HepG2 (cell line): ENCODE data around the gene METTL21C. TPM values are rescaled to one million over a fixed set of nuclear protein-coding genes. Genes with fewer than 3 reads are reported as not detected.

Source experiments
- ATAC-seq: fragments of 200-7000 bp; cut with Tn5 transposase; 3 replicates; pipeline ENCODE4 v1.9.1; 2020; ENCODE audit warnings: mild to moderate bottlenecking, moderate library complexity
- BruUV-seq: library from RNA; stranded (reverse); fragments of 400-500 nt; replicated peaks from 2 replicates; lab custom pipeline; 2021; lab: Mats Ljungman, UMichigan
- CTCF ChIA-PET: fragments of 300-600 bp; formaldehyde crosslinking; extraction: SDS; loops from one replicate; lab custom pipeline; 2021; ENCODE audit warnings: low total read pairs, inconsistent platforms, low intra/inter-chr PET ratio; lab: Yijun Ruan, JAX
- POLR2A ChIA-PET: fragments of 350-600 bp; sonication (Branson Sonifier 250); formaldehyde crosslinking; loops from one replicate; lab custom pipeline; 2020; ENCODE audit warnings: antibody characterized with exemption, inconsistent platforms; lab: Yijun Ruan, JAX
- DNase-seq: peaks from one replicate; pipeline ENCODE4 v3.0.0-alpha.2; 2015; ENCODE audit warnings: low spot score
- FAIRE-seq: peaks from 3 replicates; lab custom pipeline; 2011; peaks lifted over from hg19 to GRCh38; lab: Jason Lieb, UNC
- H2AFZ ChIP-seq: one replicate; pipeline ENCODE4 v1.6.1; 2011; ENCODE audit warnings: low read length, inconsistent platforms
- H3K27ac ChIP-seq: fragments of 300-600 bp; 3 replicates; pipeline ENCODE4 v1.8.0; 2011; ENCODE audit warnings: mixed run types, mild to moderate bottlenecking, mixed read lengths, low read length, inconsistent platforms; ENCODE audit not compliant: insufficient read depth; ENCODE audit errors: extremely low read length
- H3K27me3 ChIP-seq, 2 experiments: fragments of 200-600 bp in 1 of 2; 2 replicates in 1 of 2; 3 replicates in 1 of 2; pipeline versions ENCODE4 v1.6.0 to v1.8.0; 2011; ENCODE audit warnings: low read length in 2 of 2, mild to moderate bottlenecking in 2 of 2, moderate library complexity in 2 of 2, inconsistent platforms in 1 of 2; ENCODE audit not compliant: insufficient read depth in 2 of 2, control insufficient read depth in 1 of 2
- H3K36me3 ChIP-seq, 2 experiments: fragments of 200-600 bp in 1 of 2; replicated peaks in 1 of 2; 2 replicates in 1 of 2; 3 replicates in 1 of 2; pipeline versions ENCODE4 v1.5.1 to v1.8.0; 2011; ENCODE audit warnings: low read length in 2 of 2, inconsistent platforms in 1 of 2; ENCODE audit not compliant: insufficient read depth in 2 of 2, control insufficient read depth in 1 of 2
- H3K4me1 ChIP-seq: 2 replicates; pipeline ENCODE4 v1.5.1; 2012; ENCODE audit warnings: low read length, inconsistent platforms; ENCODE audit not compliant: insufficient read depth
- H3K4me2 ChIP-seq: 2 replicates; pipeline ENCODE4 v1.6.0; 2011; ENCODE audit warnings: low read depth, low read length, inconsistent platforms
- H3K4me3 ChIP-seq, 3 experiments: fragments of 200-600 bp in 1 of 3; sonication (generic), shearing (Covaris generic) in 1 of 3; replicated peaks in 1 of 3; 2 replicates each; pipeline ENCODE4 v1.5.1; 2011 to 2016; ENCODE audit warnings: low read length in 3 of 3, inconsistent platforms in 2 of 3, low read depth in 2 of 3, mild to moderate bottlenecking in 2 of 3, control low read depth in 1 of 3, mixed read lengths in 1 of 3; ENCODE audit not compliant: insufficient read depth in 1 of 3
- H3K79me2 ChIP-seq: one replicate; pipeline ENCODE4 v1.6.1; 2011; ENCODE audit warnings: low read length, inconsistent platforms; ENCODE audit not compliant: insufficient read depth
- H3K9ac ChIP-seq: 2 replicates; pipeline ENCODE4 v1.6.0; 2011; ENCODE audit warnings: mild to moderate bottlenecking, low read depth, low read length, inconsistent platforms; ENCODE audit not compliant: insufficient read depth
- H3K9me3 ChIP-seq: 2 replicates; pipeline ENCODE4 v1.5.1; 2012; ENCODE audit warnings: mild to moderate bottlenecking, low read length
- H4K20me1 ChIP-seq: 2 replicates; pipeline ENCODE4 v1.6.0; 2011; ENCODE audit warnings: inconsistent platforms, mild to moderate bottlenecking, low read length, moderate library complexity; ENCODE audit not compliant: insufficient read depth
- AKAP8 ChIP-seq: sonication (generic); formaldehyde crosslinking; IDR thresholded peaks from 2 replicates; pipeline ENCODE4 v1.5.1; 2020; ENCODE audit warnings: mild to moderate bottlenecking, missing genetic modification reagents
- ARNT2 ChIP-seq: sonication (generic); formaldehyde crosslinking; IDR thresholded peaks from 2 replicates; pipeline ENCODE4 v1.8.0; 2022; ENCODE audit warnings: mild to moderate bottlenecking, low read depth, missing genetic modification reagents, moderate library complexity
- ATF1 ChIP-seq: IDR thresholded peaks from 2 replicates; pipeline ENCODE4 v1.6.1; 2016; ENCODE audit warnings: mild to moderate bottlenecking, control low read depth
- CCDC6 ChIP-seq: sonication (generic); formaldehyde crosslinking; IDR thresholded peaks from 2 replicates; pipeline ENCODE4 v1.8.1; 2022; ENCODE audit warnings: mild to moderate bottlenecking, missing genetic modification reagents, moderate library complexity
- FOSL2 ChIP-seq: sonication (generic); formaldehyde crosslinking; IDR thresholded peaks from 2 replicates; pipeline ENCODE4 v1.4.0; 2020; ENCODE audit warnings: missing genetic modification reagents
- HNRNPLL ChIP-seq: fragments of 200-400 bp; formaldehyde crosslinking; IDR thresholded peaks from 2 replicates; pipeline ENCODE4 v1.6.1; 2017; ENCODE audit warnings: mild to moderate bottlenecking, low read depth, low read length; ENCODE audit not compliant: poor library complexity, severe bottlenecking
- MYPOP ChIP-seq: sonication (generic); formaldehyde crosslinking; IDR thresholded peaks from 2 replicates; pipeline ENCODE4 v1.8.1; 2023; ENCODE audit warnings: mild to moderate bottlenecking, moderate library complexity, missing genetic modification reagents
- PRDM15 ChIP-seq: sonication (generic); formaldehyde crosslinking; IDR thresholded peaks from 2 replicates; pipeline ENCODE4 v1.4.0; 2020; ENCODE audit warnings: missing genetic modification reagents
- STAG1 ChIP-seq: sonication (generic); formaldehyde crosslinking; IDR thresholded peaks from 2 replicates; pipeline ENCODE4 v1.4.0; 2020; ENCODE audit warnings: missing genetic modification reagents
- XBP1 ChIP-seq: sonication (generic); formaldehyde crosslinking; IDR thresholded peaks from 2 replicates; pipeline ENCODE4 v1.5.0; 2020; ENCODE audit warnings: missing genetic modification reagents
- ZNF382 ChIP-seq: sonication (generic); formaldehyde crosslinking; IDR thresholded peaks from 2 replicates; pipeline ENCODE4 v1.5.0; 2020; ENCODE audit warnings: missing genetic modification reagents, mild to moderate bottlenecking, borderline replicate concordance
- ZNF569 ChIP-seq: sonication (generic); formaldehyde crosslinking; IDR thresholded peaks from 2 replicates; pipeline ENCODE4 v1.5.0; 2020; ENCODE audit warnings: mild to moderate bottlenecking, missing genetic modification reagents, moderate library complexity, borderline replicate concordance
- ZNF616 ChIP-seq: sonication (generic); formaldehyde crosslinking; IDR thresholded peaks from 2 replicates; pipeline ENCODE4 v1.5.0; 2020; ENCODE audit warnings: low read depth, mild to moderate bottlenecking, missing genetic modification reagents
- ZNF773 ChIP-seq: sonication (generic); formaldehyde crosslinking; IDR thresholded peaks from 2 replicates; pipeline ENCODE4 v1.4.0; 2020; ENCODE audit warnings: missing genetic modification reagents, borderline replicate concordance
- ZNF784 ChIP-seq: sonication (generic); formaldehyde crosslinking; IDR thresholded peaks from 2 replicates; pipeline ENCODE4 v1.5.1; 2020; ENCODE audit warnings: missing genetic modification reagents, mild to moderate bottlenecking, borderline replicate concordance
- WGBS: methylation state at CpG from one replicate; pipeline ENCODE4 v1.1.6; 2017; ENCODE audit warnings: low lambda C conversion rate; 5-methylcytosine and 5-hydroxymethylcytosine counted together
- in situ Hi-C: cut with HindIII; loops from 2 replicates; pipeline ENCODE4 v1.10.0; 2017; ENCODE audit warnings: low pct_unique_long_range_greater_than_20kb; ENCODE audit not compliant: extremely low pct_ligation_motif_present
- intact Hi-C: fragments of 100-400 bp; cut with micrococcal nuclease; formaldehyde crosslinking; loops from one replicate; pipeline ENCODE4 v1.10.0; 2022; ENCODE audit not compliant: unreplicated experiment
- polyA plus RNA-seq, 8 experiments: library from polyadenylated mRNA; depleted of rRNA in 3 of 8; stranded (reverse) in 7 of 8; unstranded in 1 of 8; fragments of >200 nt; fragmentation: Illumina TruSeq in 4 of 8; extraction: Trizol in 4 of 8; gene quantifications; 2 replicates each; pipeline versions ENCODE4 v1.2.1 to v1.2.3, GENCODE V29; 2011 to 2016; ENCODE audit warnings: low read depth in 4 of 8, missing spikeins in 1 of 8, mixed read lengths in 1 of 8; ENCODE audit not compliant: insufficient read depth in 1 of 8
- total RNA-seq, 5 experiments: library from RNA; depleted of rRNA; stranded (reverse); fragments of >200 nt; fragmentation: Illumina TruSeq; extraction: Trizol; gene quantifications; 2 replicates each; pipeline ENCODE4 v1.2.3, GENCODE V29; 2016; ENCODE audit warnings: low read depth in 1 of 5

Gene METTL21C
- total and polyA plus RNA-seq, 2 of the 13 experiments (the other 11 are each of a cell fraction or from before 2014, with no cell fraction given), result not detected

- no TSS peak for BruUV-seq
- Histone ChIP-seq H4K20me1 (no peaks in the 10 kb centered on the region), H3K9ac (no peak overlapping the region), H3K27ac (no peak overlapping the region), H3K79me2 (no peaks in the 10 kb centered on the region), H3K4me3 (no peak overlapping the region), H3K4me1 (no peaks in the 10 kb centered on the region), H3K36me3 (peaks cover 16 to 53% of the 10 kb centered on the region in 2 experiments), H3K27me3 (no peaks in the 10 kb centered on the region), H3K9me3 (no peaks in the 10 kb centered on the region), H2AFZ (no peak overlapping the region), H3K4me2 (no peak overlapping the region)
- FAIRE-seq (no peak), DNase-seq (no peak), ATAC-seq (no peak)
- CTCF ChIA-PET, result no interaction called here
- in situ Hi-C loops, result no loop called here
- POLR2A ChIA-PET, result no interaction called here
- TF ChIP-seq ZNF773 (CRISPR knock-in tag) (no peak), ZNF784 (CRISPR knock-in tag) (no peak), PRDM15 (CRISPR knock-in tag) (no peak), ATF1 (CRISPR knock-in tag) (no peak), MYPOP (CRISPR knock-in tag) (no peak), FOSL2 (CRISPR knock-in tag) (no peak), XBP1 (CRISPR knock-in tag) (no peak), CCDC6 (no peak), HNRNPLL (no peak), STAG1 (CRISPR knock-in tag) (no peak), ARNT2 (CRISPR knock-in tag) (no peak), AKAP8 (CRISPR knock-in tag) (no peak), ZNF616 (CRISPR knock-in tag) (no peak), ZNF569 (CRISPR knock-in tag) (no peak), ZNF382 (no peak)
- intact Hi-C loops, result no loop called here
- WGBS, result 98% methylated on average over 6 of the region's 6 CpGs
Measured at GRCh38 chr13:102642475-102642874, 52.4 kb downstream of the METTL21C start.
